CD14-positive monocyte (primary cell): Measurements from ENCODE around the gene PHC1. TPM values are rescaled to one million over a fixed set of nuclear protein-coding genes. Genes with fewer than 3 reads are reported as not detected.

Experiments
- DNase-seq, 3 donors: peaks; one replicate each; pipeline ENCODE4 v3.0.0-alpha.2; 2011 to 2022
- H2AFZ ChIP-seq: 2 replicates; pipeline ENCODE4 v1.6.0; 2012; ENCODE audit warnings: mild to moderate bottlenecking, low read depth, low read length, inconsistent platforms; ENCODE audit not compliant: insufficient read depth, poor library complexity, severe bottlenecking
- H3K27ac ChIP-seq, 2 donors: 1 replicate in 1 of 2; 2 replicates in 1 of 2; pipeline ENCODE4 v1.5.1; 2012 to 2013; ENCODE audit warnings: low read length in 2 of 2, control low read depth in 1 of 2, inconsistent platforms in 1 of 2, low read depth in 1 of 2, mild to moderate bottlenecking in 1 of 2
- H3K27me3 ChIP-seq, 2 donors: one replicate each; pipeline versions ENCODE4 v1.6.0 to v1.6.1; 2011 to 2013; ENCODE audit warnings: low read length in 2 of 2; ENCODE audit not compliant: control insufficient read depth in 2 of 2, insufficient read depth in 2 of 2
- H3K36me3 ChIP-seq, 2 donors: replicated peaks in 1 of 2; 1 replicate in 1 of 2; 2 replicates in 1 of 2; pipeline versions ENCODE4 v1.5.1 to v1.6.1; 2012 to 2013; ENCODE audit warnings: low read length in 2 of 2, control low read depth in 1 of 2, inconsistent platforms in 1 of 2, mild to moderate bottlenecking in 1 of 2; ENCODE audit not compliant: insufficient read depth in 2 of 2, control insufficient read depth in 1 of 2
- H3K4me1 ChIP-seq, 2 donors: 1 replicate in 1 of 2; 2 replicates in 1 of 2; pipeline versions ENCODE4 v1.5.1 to v1.6.1; 2012 to 2013; ENCODE audit warnings: low read length in 2 of 2, control low read depth in 1 of 2, inconsistent platforms in 1 of 2, mild to moderate bottlenecking in 1 of 2, moderate library complexity in 1 of 2; ENCODE audit not compliant: insufficient read depth in 2 of 2, control insufficient read depth in 1 of 2
- H3K4me2 ChIP-seq: replicated peaks from 2 replicates; pipeline ENCODE3; 2012; ENCODE audit warnings: low read length, moderate library complexity, mild to moderate bottlenecking; ENCODE audit not compliant: poor library complexity, severe bottlenecking; ENCODE audit errors: extremely low read depth
- H3K4me3 ChIP-seq, 3 experiments: fragments of 200-600 bp in 1 of 3; sonication (generic) in 1 of 3; replicated peaks in 1 of 3; 1 replicate in 2 of 3; 2 replicates in 1 of 3; pipeline ENCODE4 v1.5.1; 2011 to 2013; ENCODE audit warnings: low read length in 3 of 3, mild to moderate bottlenecking in 3 of 3, control low read depth in 2 of 3, low read depth in 2 of 3, inconsistent platforms in 1 of 3, moderate library complexity in 1 of 3
- H3K79me2 ChIP-seq: 2 replicates; pipeline ENCODE4 v1.6.0; 2012; ENCODE audit warnings: mild to moderate bottlenecking, control low read depth, inconsistent platforms, low read length, moderate library complexity; ENCODE audit not compliant: insufficient read depth
- H3K9ac ChIP-seq: 2 replicates; pipeline ENCODE4 v1.6.0; 2017; ENCODE audit warnings: low read length, mild to moderate bottlenecking; ENCODE audit not compliant: insufficient read depth, poor library complexity, severe bottlenecking
- H3K9me3 ChIP-seq, 2 donors: replicated peaks in 1 of 2; 1 replicate in 1 of 2; 2 replicates in 1 of 2; pipeline versions ENCODE4 v1.5.1 to v1.6.1; 2012 to 2013; ENCODE audit warnings: low read length in 2 of 2, control low read depth in 1 of 2; ENCODE audit not compliant: control insufficient read depth in 1 of 2, insufficient read depth in 1 of 2
- H4K20me1 ChIP-seq: 2 replicates; pipeline ENCODE4 v1.6.0; 2012; ENCODE audit warnings: mild to moderate bottlenecking, low read length, control low read depth, moderate library complexity; ENCODE audit not compliant: insufficient read depth
- H3K27ac Mint-ChIP-seq, 7 donors: one replicate each; pipeline ENCODE4 v1.8.0; 2020; ENCODE audit warnings: mild to moderate bottlenecking in 7 of 7, mixed read lengths in 7 of 7, moderate library complexity in 6 of 7, inconsistent platforms in 2 of 7
- H3K27me3 Mint-ChIP-seq, 3 donors: one replicate each; pipeline ENCODE4 v1.8.0; 2021 to 2022; ENCODE audit warnings: low read depth in 3 of 3, mild to moderate bottlenecking in 3 of 3, mixed read lengths in 3 of 3, moderate library complexity in 3 of 3, inconsistent platforms in 1 of 3
- H3K36me3 Mint-ChIP-seq, 2 donors: one replicate each; pipeline ENCODE4 v1.8.0; 2020; ENCODE audit warnings: mixed read lengths in 2 of 2, inconsistent platforms in 1 of 2, mild to moderate bottlenecking in 1 of 2
- H3K4me1 Mint-ChIP-seq: one replicate; pipeline ENCODE4 v1.8.0; 2020; ENCODE audit warnings: mild to moderate bottlenecking, mixed read lengths
- H3K4me3 Mint-ChIP-seq, 2 donors: one replicate each; pipeline ENCODE4 v1.8.0; 2020; ENCODE audit warnings: mild to moderate bottlenecking in 2 of 2, mixed read lengths in 2 of 2, moderate library complexity in 1 of 2
- H3K9me3 Mint-ChIP-seq, 7 donors: one replicate each; pipeline ENCODE4 v1.8.0; 2020 to 2022; ENCODE audit warnings: mixed read lengths in 7 of 7, mild to moderate bottlenecking in 6 of 7, moderate library complexity in 6 of 7, inconsistent platforms in 2 of 7
- CTCF ChIP-seq: fragments of 200-600 bp; IDR thresholded peaks from one replicate; pipeline ENCODE4 v1.8.0; 2022; ENCODE audit warnings: antibody characterized with exemption, mild to moderate bottlenecking
- WGBS: methylation state at CpG from one replicate; pipeline ENCODE4 v1.1.5; 2013; ENCODE audit warnings: missing lambda C conversion rate; ENCODE audit not compliant: insufficient coverage; 5-methylcytosine and 5-hydroxymethylcytosine counted together
- intact Hi-C, 2 donors: fragments of 100-400 bp; cut with micrococcal nuclease; formaldehyde crosslinking; loops; one replicate each; pipeline versions ENCODE4 v1.15.0 to v1.15.1; 2023
- polyA plus RNA-seq, 3 donors: library from polyadenylated mRNA; depleted of rRNA in 1 of 3; unstranded in 2 of 3; stranded (reverse) in 1 of 3; fragments of 300-500 nt in 2 of 3; fragments of >200 nt in 1 of 3; fragmentation: Illumina TruSeq in 2 of 3; gene quantifications; 1 replicate in 2 of 3; 2 replicates in 1 of 3; pipeline ENCODE4 v1.2.3, GENCODE V29; 2012 to 2021

The PHC1 gene
- polyA plus RNA-seq, 3 donors = 0.58 to 19.3 (median 1.4) TPM

DNA sequence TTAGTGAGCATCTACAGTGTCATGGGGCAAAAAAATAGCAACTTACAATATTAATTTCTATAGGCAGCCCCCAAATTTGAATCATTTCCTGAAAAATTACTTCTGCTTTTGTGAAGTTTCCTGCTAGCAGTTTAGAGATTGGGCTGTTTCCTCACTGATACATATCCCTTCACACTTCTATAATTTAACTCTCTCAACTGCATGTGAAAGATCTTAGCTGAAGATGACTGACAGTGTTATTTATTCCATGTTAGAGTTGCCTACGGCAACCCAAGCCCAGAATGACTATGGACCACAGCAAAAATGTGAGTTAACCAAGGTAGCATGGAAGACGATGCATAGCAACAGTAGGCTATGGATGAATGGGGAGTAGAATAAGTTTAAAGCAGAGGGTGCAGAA lies 75.1 kb downstream of the PHC1 start, which contains the start of gene KLRG1:
KLRG1 (plus strand) TSS at position 134 of the 400 bp plus-strand sequence; CDS start at position 224, 90 bp downstream.
- peak within 1 kb of the TSS in 1 of 3 experiments; percentile 54 for H3K4me3 ChIP-seq
- H3K4me2 ChIP-seq = peak within 1 kb of the TSS; percentile 62
- intact Hi-C loops = no loop called here
- no peaks in the 10 kb centered on the region for H3K79me2 ChIP-seq
- peaks cover 52% of the 10 kb centered on the region for H3K4me1 Mint-ChIP-seq
- no peaks in the 10 kb centered on the region for H3K27me3 ChIP-seq
- H3K9ac ChIP-seq = peak within 1 kb of the TSS; percentile 16
- DNase-seq = peak; percentile 21 to 37 (median 36)
- H3K4me3 Mint-ChIP-seq = peak within 1 kb of the TSS in 1 of 2 donors; percentile 79
- peak within 1 kb of the TSS; percentile 31 for H2AFZ ChIP-seq
- H3K36me3 Mint-ChIP-seq = no peaks in the 10 kb centered on the region
- TF ChIP-seq CTCF = no peak
- 0% methylated on average over 2 of the region's 2 CpGs for WGBS
- H3K36me3 ChIP-seq = no peaks in the 10 kb centered on the region
- no peaks in the 10 kb centered on the region for H3K9me3 ChIP-seq
- peak within 1 kb of the TSS; percentile 41 to 84 (median 77) for H3K27ac Mint-ChIP-seq
- peaks cover 0 to 2% (median 0%) of the 10 kb centered on the region in 7 donors for H3K9me3 Mint-ChIP-seq
- H3K27ac ChIP-seq = peak within 1 kb of the TSS in 1 of 2 donors; percentile 70
- peaks cover 0 to 1% (median 1%) of the 10 kb centered on the region in 3 donors for H3K27me3 Mint-ChIP-seq
- H4K20me1 ChIP-seq = no peaks in the 10 kb centered on the region
- H3K4me1 ChIP-seq = peaks cover 43 to 63% of the 10 kb centered on the region in 2 donors

Other genes starting within 250 kb of the PHC1 start
- 1 to 10 TPM; 1.0 to 6.6 (median 1.2) TPM for gene RIMKLB, start 216.5 kb upstream of the PHC1 start, polyA plus RNA-seq
- not detected for gene A2ML1, start 91.9 kb upstream of the PHC1 start, polyA plus RNA-seq
- 100 to 1,000 TPM; 158 to 285 (median 268) TPM for gene M6PR, start 35.1 kb downstream of the PHC1 start, polyA plus RNA-seq
- gene KLRG1, start 75.0 kb downstream of the PHC1 start, polyA plus RNA-seq = 1 to 10 TPM; 1.1 to 3.4 (median 2.3) TPM
- gene A2M, start 201.4 kb downstream of the PHC1 start, polyA plus RNA-seq = 1 to 10 TPM in 1 of 3 donors, under 1 TPM in 1, not detected in 1; 0.12 to 1.2 TPM